ENCODE measurements around the gene RBMS2.
A peak's percentile ranks its signal among the peaks of the same experiment; 100 is the strongest.
"Not testable (repeated sequence)": the region's sequence is repeated elsewhere in the genome, so short reads cannot be mapped to it uniquely, and the experiment has no call there.

RBMS2 gene, protein sequence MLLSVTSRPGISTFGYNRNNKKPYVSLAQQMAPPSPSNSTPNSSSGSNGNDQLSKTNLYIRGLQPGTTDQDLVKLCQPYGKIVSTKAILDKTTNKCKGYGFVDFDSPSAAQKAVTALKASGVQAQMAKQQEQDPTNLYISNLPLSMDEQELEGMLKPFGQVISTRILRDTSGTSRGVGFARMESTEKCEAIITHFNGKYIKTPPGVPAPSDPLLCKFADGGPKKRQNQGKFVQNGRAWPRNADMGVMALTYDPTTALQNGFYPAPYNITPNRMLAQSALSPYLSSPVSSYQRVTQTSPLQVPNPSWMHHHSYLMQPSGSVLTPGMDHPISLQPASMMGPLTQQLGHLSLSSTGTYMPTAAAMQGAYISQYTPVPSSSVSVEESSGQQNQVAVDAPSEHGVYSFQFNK

DNA sequence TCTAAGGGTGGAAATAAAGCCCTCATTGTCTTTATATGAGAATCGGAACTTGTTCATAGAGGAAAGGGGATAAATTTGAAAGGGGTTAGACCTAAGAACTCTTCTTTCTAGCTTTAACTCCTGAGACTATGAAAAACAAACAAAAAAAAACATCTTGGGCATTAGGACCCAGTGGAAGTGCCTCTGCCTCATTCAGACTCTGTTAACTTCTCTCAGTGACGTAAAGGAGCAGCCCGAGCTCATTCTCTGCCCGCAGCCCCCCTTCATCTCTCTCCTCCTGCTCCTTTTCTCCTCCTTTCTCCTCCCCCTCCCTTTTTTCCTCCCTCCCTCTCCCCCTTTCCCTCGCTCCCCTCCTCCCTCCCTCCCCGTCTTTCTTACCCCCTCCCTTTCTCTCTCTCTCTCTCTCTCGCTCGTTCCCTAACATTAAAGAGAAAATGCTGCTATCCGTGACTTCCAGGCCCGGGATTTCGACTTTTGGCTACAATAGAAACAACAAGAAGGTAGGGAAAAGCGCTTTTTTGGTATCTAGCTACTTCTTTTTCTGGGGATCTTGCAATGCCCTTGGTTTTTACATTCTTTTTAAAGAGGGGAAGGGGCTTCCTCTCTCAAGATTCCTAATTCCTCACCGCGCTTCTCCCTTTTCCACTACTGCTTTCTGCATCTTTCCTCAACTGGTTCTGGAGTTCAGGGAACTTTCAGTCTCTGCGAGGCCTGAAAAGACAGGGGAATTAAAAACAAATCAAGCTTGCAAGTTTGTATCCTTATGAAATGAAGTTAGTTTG, at the start of gene RBMS2:
Gene RBMS2 (plus strand): TSS at position 231 of the 782 bp plus-strand sequence. CDS start 204 bp downstream, at position 435.
- peak; percentile 66 for DNase-seq (ENCODE audit: low spot score)

DNA sequence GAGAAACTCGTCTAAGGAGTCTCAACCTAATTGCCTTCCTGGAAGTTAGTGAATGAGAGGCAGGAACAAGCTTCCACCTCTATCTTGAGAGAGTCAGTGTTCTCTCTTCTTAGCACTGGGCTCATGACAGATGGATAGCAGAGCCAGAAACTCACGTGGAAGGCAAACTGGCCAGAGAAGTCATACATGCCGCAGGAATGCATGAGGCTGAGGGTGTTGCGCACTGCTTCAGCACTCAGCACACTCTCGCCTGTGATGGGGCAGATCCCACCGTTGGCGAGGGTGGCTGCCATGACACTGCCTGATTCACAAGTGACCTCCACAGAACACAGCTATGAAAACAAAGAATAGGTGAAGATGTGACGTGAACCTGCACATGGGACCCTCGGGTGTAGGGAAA, 47.2 kb upstream of the RBMS2 start:
- DNase-seq (ENCODE audit: low spot score): no peak

DNA sequence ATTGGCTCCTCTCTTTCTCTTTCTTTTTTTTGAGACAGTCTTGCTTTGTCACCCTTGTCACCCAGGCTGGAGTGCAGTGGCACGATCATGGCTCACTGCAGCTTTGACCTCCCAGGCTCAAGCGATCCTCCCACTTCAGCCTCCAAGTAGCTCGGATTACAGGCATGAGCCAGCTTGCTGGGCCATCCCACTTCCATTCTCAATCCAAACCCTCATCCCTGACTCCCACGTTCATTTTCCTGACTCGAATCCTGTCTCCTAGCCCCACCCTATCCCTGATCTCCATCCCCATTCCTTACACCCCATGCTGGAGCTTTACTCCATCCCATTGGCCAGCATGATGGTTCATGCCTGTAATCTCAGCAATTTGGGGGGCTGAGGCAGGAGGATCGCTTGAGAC, 45.5 kb upstream of the RBMS2 start:
- no peak for DNase-seq (ENCODE audit: low spot score)

DNA sequence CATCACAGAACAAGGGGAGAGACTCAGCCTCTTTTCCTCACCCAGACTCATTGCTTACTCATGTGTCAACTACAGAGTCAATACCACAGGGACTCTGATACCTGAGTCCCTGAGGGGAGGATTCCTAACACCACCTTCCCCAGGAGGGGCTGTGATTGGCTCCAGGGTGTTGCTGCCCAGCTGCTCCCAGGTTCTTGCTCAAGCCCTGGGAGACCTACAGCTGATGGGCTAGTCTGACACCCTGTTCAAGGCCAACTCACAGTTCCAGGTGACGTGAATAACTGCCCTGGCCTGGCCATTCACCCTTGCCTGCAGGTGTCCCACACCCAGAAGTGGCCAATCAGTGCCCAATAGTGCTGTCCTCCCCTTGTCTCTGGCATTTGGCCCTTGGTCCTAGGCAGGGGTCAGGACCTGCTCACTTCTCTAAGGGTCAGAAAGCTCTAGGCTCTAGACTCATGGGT, 44.6 kb upstream of the RBMS2 start:
- DNase-seq (ENCODE audit: low spot score): no peak

DNA sequence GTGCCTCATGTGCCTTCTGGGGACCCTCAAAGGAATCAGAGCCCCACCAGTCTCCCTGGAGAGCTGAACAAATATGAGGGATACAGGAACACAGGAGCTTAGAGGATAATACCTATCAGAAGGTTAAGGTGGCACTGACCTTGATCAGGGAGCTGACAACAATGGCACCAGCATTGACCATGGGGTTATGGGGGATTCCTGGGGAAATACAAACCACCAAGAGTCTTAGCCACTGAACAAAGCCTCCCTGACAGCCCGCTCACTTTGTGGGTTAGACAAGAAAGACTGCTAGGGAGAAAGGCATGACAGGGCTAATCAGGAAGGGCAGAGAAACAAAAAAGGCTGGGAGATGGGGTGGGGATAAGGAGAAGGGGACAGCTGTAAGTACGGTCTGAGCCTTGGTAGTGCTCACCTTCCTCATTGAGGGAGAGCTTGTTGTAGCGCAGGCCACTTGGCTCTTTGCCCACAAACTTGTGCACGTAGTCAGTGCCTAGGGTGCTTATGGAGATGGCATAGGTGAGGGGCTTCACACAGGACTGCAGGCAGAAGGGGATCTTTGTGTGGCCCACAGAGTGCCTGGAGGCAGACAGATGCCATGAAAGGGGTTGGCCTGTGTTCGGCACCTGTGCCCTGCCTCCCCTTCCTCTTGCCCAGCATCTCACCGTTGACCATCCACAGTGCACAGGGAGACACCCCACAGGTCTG, 43.9 kb upstream of the RBMS2 start:
- DNase-seq (ENCODE audit: low spot score): no peak

DNA sequence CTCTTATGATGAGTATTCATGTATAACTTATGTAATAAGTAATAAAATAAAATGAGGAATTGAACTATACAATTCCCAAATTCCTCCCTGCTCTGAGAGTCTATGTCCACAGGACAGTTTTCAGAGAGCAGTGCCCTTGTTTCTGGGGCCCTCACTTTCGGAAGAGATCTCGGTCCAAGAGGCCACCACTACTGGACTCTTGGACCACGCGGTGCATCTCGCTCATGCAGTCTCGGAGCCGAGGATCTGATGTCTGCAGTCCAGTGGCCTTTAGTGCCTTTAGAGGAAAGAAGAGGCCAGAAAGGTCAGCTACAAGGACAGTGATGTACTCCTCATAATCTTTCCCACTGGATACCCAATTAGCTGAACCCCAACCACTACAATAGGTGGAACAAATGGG, 42.0 kb upstream of the RBMS2 start:
- no peak for DNase-seq (ENCODE audit: low spot score)

DNA sequence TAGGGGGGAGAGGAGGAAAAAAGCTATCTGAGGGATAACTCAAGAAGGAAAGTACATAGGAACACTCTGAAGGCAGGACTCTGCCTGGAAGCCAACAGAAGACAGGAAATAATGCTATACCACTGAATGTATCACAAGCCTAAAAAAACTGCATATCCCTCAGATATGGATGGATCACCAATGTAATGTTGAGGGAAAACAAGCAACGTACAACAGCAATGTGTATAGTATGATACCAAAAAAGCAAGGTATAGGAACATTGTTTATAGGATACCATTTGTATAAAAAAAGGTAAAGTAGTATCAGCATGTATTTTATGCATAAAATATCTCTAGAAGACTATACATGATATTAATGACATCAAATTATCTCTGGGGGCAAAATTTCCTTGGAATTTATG, 37.1 kb upstream of the RBMS2 start:
- DNase-seq (ENCODE audit: low spot score): no peak

DNA sequence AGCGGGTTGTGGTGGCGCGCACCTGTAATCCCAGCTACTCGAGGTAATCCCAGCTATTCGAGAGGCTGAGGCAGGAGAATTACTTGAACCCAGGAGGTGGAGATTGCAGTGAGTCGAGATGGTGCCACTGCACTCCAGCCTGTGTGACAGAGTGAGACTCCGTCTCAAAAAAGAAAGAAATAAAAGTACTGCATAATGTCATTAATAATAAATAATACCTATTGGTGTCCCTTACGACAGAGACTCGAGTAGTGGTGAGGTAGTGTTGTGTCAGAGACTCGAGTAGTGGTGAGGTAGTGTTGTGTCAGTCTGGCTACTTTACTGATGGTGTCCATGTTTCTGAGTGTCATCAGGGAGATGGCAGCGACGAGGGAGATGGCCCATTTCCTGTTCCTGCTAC, 34.9 kb upstream of the RBMS2 start:
- no peak for DNase-seq (ENCODE audit: low spot score)

DNA sequence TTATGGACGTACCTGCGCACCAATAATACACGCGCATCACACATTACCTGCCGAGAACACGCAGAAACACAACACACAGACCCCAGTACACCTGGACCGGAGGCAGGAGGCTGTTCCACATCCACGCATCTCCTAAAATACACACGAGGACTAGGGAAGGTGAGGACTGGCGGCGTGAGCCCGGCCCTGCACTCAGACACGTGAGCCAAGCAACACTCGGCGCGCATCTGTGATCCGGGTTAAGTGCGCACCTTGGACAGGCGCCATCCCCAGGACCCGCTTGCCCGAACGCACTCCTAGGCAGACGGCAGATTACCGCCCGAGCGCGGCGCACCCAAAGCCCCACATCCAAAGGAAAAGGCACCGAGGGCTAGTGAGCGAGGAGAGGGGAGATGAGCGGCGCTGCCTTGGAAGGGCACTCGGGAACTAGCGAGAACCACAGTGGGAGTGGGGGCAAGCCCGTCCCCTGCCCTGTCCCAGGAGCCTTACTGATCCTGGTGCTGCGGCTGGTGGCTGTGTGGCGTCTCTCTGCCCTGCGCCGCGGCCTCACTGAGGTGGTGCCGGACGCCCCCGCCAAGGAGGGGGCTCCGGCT, 34.1 kb upstream of the RBMS2 start:
- no peak for DNase-seq (ENCODE audit: low spot score)

DNA sequence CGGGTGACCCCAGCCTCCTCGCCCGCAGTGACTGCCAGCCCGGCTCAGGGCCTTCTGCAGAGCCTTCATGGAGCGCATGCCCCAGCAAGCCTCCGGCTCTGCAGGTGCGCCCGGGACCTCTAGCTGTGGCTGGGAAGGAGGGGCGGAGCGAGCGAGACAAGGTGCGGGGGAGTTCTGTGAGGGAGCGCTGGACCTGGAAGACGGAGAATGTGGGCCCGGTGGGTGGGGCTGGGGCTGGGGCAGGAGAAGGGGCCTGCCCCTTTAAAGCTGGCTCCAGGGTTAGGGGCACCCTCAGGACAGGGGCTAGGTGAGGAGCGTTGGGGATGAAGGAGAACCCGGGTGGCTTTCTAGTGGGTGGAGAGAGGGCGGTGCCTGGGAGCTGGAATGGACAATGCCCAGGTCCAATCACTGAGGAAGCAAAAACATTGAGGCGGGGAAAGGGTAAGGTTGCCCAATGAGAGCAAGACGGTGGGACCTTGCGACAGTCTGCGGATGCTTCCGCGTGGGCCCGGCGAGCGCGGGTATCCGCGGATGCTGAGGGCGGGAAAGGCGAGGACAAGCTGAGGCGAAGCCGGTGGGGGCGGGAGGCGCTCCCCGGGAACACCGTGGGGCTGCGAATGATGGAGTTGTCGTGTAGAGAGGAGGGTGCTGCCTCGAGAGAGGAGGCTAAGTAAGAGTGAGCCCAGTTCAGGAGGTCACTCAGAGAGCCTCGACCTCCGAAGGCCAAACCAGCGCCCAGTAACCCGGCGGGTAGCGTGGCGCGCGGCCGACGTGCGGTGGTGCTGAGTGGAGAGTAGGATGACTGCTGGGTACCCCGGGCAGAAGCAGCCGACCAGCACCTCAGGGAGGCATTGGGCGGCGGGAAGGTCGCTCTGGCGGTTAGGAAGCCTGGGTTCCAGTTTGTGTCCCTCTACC, 33.3 kb upstream of the RBMS2 start, which contains the start of gene GLS2:
Gene GLS2 (minus strand): TSS at position 121 of the 915 bp plus-strand sequence. CDS start 43 bp downstream, at position 78.
- DNase-seq (ENCODE audit: low spot score): peak; percentile 50

DNA sequence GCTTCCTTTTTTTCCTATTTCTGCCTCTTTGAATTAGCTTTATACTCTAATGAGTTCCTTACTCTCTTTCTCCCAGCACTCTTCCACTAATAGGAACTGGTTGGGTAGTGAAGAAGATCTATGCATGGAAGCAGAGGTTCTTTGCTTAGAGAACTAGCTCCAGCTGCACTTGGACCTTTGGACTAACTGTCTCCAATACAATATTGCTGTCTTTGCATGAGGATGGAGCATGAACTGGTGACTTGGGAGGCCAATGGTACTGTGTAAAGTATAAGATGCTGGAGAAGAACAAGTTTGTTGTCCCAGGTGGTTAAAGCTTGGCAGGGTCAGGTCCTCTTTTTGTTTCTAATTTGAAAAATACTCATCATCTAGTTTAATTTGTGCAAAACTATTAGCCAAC, 31.3 kb upstream of the RBMS2 start:
- no peak for DNase-seq (ENCODE audit: low spot score)

DNA sequence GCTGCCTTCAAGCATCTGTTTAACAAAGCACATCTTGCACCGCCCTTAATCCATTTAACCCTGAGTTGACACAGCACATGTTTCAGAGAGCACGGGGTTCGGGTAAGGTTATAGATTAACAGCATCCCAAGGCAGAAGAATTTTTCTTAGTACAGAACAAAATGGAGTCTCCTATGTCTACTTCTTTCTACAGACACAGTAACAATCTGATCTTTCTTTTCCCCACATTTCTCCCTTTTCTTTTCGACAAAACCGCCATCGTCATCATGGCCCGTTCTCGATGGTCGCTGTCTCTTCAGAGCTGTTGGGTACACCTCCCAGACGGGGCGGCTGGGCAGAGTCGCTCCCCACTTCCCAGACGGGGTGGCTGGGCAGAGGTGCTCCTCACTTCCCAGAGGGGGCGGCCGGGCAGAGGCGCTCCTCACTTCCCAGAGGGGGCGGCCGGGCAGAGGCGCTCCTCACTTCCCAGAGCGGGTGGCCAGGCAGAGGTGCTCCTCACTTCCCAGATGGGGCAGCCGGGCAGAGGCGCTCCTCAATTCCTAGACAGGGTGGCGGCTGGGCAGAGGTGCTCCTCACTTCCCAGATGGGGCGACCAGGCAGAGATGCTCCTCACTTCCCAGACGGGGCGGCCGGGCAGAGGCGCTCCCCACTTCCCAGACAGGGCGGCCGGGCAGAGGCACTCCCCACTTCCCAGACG, 28.1 kb upstream of the RBMS2 start:
- DNase-seq (ENCODE audit: low spot score): not testable (repeated sequence)

DNA sequence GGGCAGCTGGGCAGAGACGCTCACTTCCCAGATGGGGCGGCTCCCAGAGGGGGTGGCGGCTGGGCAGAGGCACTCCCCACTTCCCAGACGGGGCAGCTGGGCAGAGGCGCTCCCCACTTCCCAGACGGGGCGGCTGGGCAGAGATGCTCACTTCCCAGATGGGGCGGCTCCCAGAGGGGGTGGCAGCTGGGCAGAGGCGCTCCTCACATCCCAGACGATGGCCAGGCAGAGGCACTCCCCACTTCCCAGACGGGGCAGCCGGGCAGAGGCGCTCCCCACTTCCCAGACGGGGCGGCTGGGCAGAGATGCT, 27.6 kb upstream of the RBMS2 start:
- not testable (repeated sequence) for DNase-seq (ENCODE audit: low spot score)

DNA sequence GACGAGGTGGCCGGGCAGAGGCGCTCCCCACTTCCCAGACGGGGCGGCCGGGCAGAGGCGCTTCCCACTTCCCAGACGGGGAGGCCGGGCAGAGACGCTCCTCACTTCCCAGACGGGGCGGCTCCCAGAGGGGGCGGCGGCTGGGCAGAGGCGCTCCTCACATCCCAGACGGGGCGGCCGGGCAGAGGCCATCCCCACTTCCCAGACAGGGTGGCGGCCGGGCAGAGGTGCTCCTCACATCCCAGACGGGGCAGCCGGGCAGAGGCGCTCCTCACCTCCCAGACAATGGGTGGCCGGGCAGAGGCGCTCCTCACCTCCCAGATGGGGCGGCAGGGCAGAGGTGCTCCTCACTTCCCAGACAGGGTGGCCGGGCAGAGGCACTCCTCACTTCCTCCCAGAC, 27.1 kb upstream of the RBMS2 start:
- DNase-seq (ENCODE audit: low spot score): not testable (repeated sequence)

DNA sequence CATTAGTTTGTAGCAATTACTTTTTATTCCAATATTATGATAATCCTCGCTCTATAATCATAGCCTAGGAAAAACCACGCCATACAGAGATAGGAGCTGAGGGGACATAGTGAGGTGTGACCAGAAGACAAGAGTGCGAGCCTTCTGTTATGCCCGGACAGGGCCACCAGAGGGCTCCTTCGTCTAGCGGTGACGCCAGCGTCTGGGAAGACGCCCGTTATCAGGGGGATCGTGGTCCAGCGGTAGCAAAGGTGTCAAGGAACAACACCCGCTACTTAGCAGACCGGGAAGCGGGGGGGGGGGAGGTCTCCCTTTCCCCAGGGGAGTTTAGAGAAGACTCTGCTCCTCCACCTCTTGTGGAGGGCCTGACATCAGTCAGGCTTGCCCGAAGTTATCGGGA, 24.9 kb upstream of the RBMS2 start:
- DNase-seq (ENCODE audit: low spot score): not testable (repeated sequence)

DNA sequence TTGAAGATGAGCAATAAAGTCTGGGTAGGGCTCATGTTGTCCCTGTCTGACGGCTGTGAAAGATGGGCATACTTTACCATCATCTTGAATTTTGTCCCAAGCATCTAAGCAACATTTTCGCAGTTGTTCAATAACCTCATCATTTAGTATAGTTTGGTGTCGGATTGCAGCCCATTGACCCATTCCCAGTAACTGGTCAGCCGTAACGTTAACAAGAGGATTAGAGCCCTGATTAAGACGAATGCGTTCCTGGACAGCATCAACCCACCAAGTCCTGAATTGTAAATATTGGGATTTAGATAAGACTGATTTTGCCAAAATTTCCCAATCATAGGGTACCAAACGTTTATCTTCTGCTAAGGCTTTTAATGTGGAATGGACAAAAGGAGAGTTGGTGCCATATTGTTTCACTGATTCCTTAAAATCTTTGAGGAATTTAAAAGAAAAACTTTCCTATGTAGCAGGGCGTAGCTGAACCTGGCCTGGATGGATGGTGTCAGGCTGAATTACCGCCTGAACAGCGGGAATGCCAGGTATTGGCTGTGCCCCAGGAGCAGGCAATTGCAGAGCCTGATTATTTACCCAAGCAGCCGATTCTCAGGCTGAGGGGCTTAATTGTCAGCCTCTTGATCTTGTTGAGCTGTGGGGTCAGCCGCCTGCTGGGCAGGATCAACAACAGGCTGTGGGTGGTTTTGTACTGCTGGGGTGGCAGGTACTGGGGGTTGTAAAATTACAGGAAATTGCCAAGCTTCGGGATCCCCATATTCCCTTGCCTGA, 23.3 kb upstream of the RBMS2 start:
- not testable (repeated sequence) for DNase-seq (ENCODE audit: low spot score)

DNA sequence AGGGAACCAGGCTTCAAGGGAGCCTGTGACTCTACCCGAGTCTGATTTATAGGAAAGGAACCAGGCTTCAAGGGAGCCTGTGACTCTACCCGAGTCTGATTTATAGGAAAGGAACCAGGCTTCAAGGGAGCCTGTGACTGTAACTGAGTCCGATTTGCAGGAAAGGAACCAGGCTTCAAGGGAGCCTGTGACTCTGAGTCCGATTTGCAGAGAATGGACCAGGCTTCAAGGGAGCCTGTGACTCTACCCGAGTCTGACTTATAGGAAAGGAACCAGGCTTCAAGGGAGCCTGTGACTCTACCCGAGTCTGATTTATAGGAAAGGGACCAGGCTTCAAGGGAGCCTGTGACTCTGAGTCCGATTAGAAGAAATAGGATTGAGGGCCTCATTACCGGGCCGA, 22.2 kb upstream of the RBMS2 start:
- DNase-seq (ENCODE audit: low spot score): not testable (repeated sequence)

DNA sequence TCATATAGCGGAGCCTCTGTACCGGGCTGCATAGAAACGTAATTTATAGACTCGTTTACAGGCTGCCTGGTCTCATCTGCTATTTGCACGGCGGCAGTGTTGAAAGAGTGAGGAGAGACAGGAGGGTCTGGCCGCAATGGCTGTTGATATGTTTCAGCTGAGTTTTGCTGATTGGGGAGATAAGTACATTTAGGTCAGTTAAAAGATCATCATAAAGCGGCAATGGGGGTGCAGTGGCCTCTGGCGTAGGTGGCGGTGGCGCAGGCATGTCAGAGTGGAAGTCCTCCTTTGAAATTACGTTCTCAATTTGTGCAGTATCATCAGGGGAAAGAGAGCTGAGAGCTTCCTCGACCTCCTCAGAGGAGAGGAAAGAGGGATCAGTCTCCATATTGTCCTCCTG, 21.7 kb upstream of the RBMS2 start:
- DNase-seq (ENCODE audit: low spot score): not testable (repeated sequence)

DNA sequence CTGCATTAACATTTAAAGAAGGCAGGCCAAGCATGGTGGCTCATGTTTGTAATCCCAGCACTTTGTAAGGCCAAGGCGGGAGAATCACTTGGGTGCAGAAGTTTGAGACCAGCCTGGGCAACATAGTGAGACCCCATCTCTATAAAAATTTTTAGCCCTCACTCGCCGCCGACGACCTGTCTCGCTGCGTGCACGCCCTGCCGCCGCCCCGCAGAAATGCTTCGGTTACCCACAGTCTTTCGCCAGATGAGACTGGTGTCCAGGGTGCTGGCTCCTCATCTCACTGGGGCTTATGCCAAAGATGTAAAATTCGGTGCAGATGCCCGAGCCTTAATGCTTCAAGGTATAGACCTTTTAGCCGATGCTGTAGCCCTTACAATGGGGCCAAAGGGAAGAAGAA, 10.8 kb upstream of the RBMS2 start:
- DNase-seq (ENCODE audit: low spot score): no peak

DNA sequence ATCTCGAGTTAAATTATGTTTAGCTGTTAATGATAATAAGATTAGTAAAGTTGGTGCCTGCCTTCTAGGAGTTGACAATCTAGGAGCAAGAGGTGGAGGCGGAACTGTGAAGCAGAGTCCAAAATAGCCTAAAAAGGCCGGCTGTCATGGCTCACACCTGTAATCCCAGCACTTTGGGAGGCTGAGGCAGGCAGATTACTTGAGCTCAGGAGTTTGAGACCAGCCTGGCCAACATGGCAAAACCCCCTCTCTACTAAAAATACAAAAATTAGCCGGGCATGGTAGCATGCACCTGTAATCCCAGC, 7.7 kb upstream of the RBMS2 start:
- not testable (repeated sequence) for DNase-seq (ENCODE audit: low spot score)

All from COLO829 (cell line).